IMR-90 (cell line): ENCODE data around the gene LRRC75A. TPM values are rescaled to one million over a fixed set of nuclear protein-coding genes. Genes with fewer than 3 reads are reported as not detected.

Experiments used
- ATAC-seq: fragments of 200-7000 bp; cut with Tn5 transposase; 2 replicates; pipeline ENCODE4 v1.9.1; 2020; ENCODE audit warnings: low read depth, mild to moderate bottlenecking, moderate library complexity
- BruUV-seq: library from RNA; stranded (reverse); fragments of 400-500 nt; replicated peaks from 2 replicates; lab custom pipeline; 2021; lab: Mats Ljungman, UMichigan
- CTCF ChIA-PET: fragments of 300-600 bp; formaldehyde crosslinking; extraction: SDS; loops from one replicate; lab custom pipeline; 2021; ENCODE audit warnings: antibody characterized with exemption; lab: Yijun Ruan, JAX
- POLR2A ChIA-PET: fragments of 300-600 bp; sonication (Branson Sonifier 250); formaldehyde crosslinking; loops from one replicate; lab custom pipeline; 2022; ENCODE audit warnings: antibody characterized with exemption; ENCODE audit not compliant: unreplicated experiment; lab: Charles Lee
- DNase-seq: peaks from one replicate; pipeline ENCODE4 v3.0.0; 2013
- H2AFZ ChIP-seq: replicated peaks from 2 replicates; pipeline ENCODE3; 2013; ENCODE audit warnings: low read length, mild to moderate bottlenecking; ENCODE audit not compliant: poor library complexity
- H2AK5ac ChIP-seq: 2 replicates; pipeline ENCODE4 v1.6.1; 2013; ENCODE audit warnings: low read depth, low read length, inconsistent platforms
- H2AK9ac ChIP-seq: replicated peaks from 2 replicates; pipeline ENCODE3; 2013; ENCODE audit warnings: mild to moderate bottlenecking, low read depth, low read length, moderate library complexity; ENCODE audit not compliant: poor library complexity
- H2BK120ac ChIP-seq: 2 replicates; pipeline ENCODE4 v1.6.1; 2013; ENCODE audit warnings: low read depth, low read length, inconsistent platforms
- H2BK15ac ChIP-seq: 3 replicates; pipeline ENCODE4 v1.6.1; 2013; ENCODE audit warnings: low read depth, low read length, inconsistent platforms
- H2BK20ac ChIP-seq: 2 replicates; pipeline ENCODE4 v1.6.1; 2013; ENCODE audit warnings: low read depth, mild to moderate bottlenecking, inconsistent platforms, low read length, moderate library complexity
- H2BK5ac ChIP-seq: 2 replicates; pipeline ENCODE4 v1.6.1; 2013; ENCODE audit warnings: mild to moderate bottlenecking, low read depth, low read length, inconsistent platforms; ENCODE audit not compliant: poor library complexity, severe bottlenecking
- H3K14ac ChIP-seq: replicated peaks from 2 replicates; pipeline ENCODE4 v1.6.1; 2013; ENCODE audit warnings: low read depth, low read length, inconsistent platforms
- H3K18ac ChIP-seq: 2 replicates; pipeline ENCODE4 v1.6.1; 2013; ENCODE audit warnings: low read depth, low read length, control low read depth
- H3K23ac ChIP-seq: 2 replicates; pipeline ENCODE4 v1.6.1; 2013; ENCODE audit warnings: low read depth, low read length, inconsistent platforms
- H3K27ac ChIP-seq: 2 replicates; pipeline ENCODE4 v1.5.1; 2013; ENCODE audit warnings: mild to moderate bottlenecking, control low read depth, low read length; ENCODE audit not compliant: insufficient read depth
- H3K27me3 ChIP-seq: 2 replicates; pipeline ENCODE4 v1.6.1; 2013; ENCODE audit warnings: low read length; ENCODE audit not compliant: control insufficient read depth, insufficient read depth
- H3K36me3 ChIP-seq: 2 replicates; pipeline ENCODE4 v1.6.1; 2013; ENCODE audit warnings: low read length, mixed read lengths; ENCODE audit not compliant: control insufficient read depth, insufficient read depth
- H3K4ac ChIP-seq: 2 replicates; pipeline ENCODE4 v1.6.1; 2013; ENCODE audit warnings: low read depth, low read length, inconsistent platforms
- H3K4me1 ChIP-seq: 2 replicates; pipeline ENCODE4 v1.6.1; 2013; ENCODE audit warnings: low read length, mixed read lengths; ENCODE audit not compliant: control insufficient read depth, insufficient read depth
- H3K4me2 ChIP-seq: 2 replicates; pipeline ENCODE4 v1.6.1; 2013; ENCODE audit warnings: low read depth, mild to moderate bottlenecking, control low read depth, low read length, moderate library complexity
- H3K4me3 ChIP-seq: 2 replicates; pipeline ENCODE4 v1.5.1; 2013; ENCODE audit warnings: low read depth, mild to moderate bottlenecking, control low read depth, low read length, moderate library complexity; ENCODE audit not compliant: insufficient read depth
- H3K56ac ChIP-seq: 2 replicates; pipeline ENCODE4 v1.6.1; 2013; ENCODE audit warnings: low read length, inconsistent platforms; ENCODE audit not compliant: insufficient read depth; ENCODE audit errors: extremely low read depth
- H3K79me1 ChIP-seq, 2 experiments: 2 replicates each; pipeline ENCODE4 v1.6.1; 2013; ENCODE audit warnings: low read length in 2 of 2, inconsistent platforms in 1 of 2, low read depth in 1 of 2
- H3K9ac ChIP-seq: 2 replicates; pipeline ENCODE4 v1.6.1; 2013; ENCODE audit warnings: low read depth, low read length, control low read depth
- H3K9me1 ChIP-seq: 2 replicates; pipeline ENCODE4 v1.6.1; 2013; ENCODE audit warnings: low read length, inconsistent platforms; ENCODE audit not compliant: insufficient read depth
- H3K9me3 ChIP-seq: 2 replicates; pipeline ENCODE4 v1.6.1; 2013; ENCODE audit warnings: low read length; ENCODE audit not compliant: control insufficient read depth, insufficient read depth
- H4K20me1 ChIP-seq: 2 replicates; pipeline ENCODE4 v1.6.1; 2013; ENCODE audit warnings: low read length, inconsistent platforms; ENCODE audit not compliant: insufficient read depth
- H4K5ac ChIP-seq: 2 replicates; pipeline ENCODE4 v1.6.1; 2013; ENCODE audit warnings: mild to moderate bottlenecking, low read depth, low read length, control low read depth
- H4K8ac ChIP-seq, 2 experiments: 2 replicates each; pipeline ENCODE4 v1.6.1; 2013; ENCODE audit warnings: low read depth in 2 of 2, low read length in 2 of 2, control low read depth in 1 of 2, inconsistent platforms in 1 of 2
- H4K91ac ChIP-seq: 2 replicates; pipeline ENCODE4 v1.6.1; 2013; ENCODE audit warnings: low read depth, low read length, inconsistent platforms; ENCODE audit not compliant: insufficient read depth
- BHLHE40 ChIP-seq: fragments of 150-350 bp; IDR thresholded peaks from 2 replicates; pipeline ENCODE4 v1.6.1; 2016; ENCODE audit warnings: mild to moderate bottlenecking, low read depth, low read length
- CEBPB ChIP-seq: IDR thresholded peaks from 2 replicates; pipeline ENCODE4 v1.6.1; 2012; ENCODE audit warnings: low read depth, low read length, improper control_type of control experiment
- CTCF ChIP-seq: conservative IDR thresholded peaks from 2 replicates; pipeline ENCODE4 v1.5.1; 2012; ENCODE audit warnings: mild to moderate bottlenecking, low read depth, low read length, improper control_type of control experiment
- ELK1 ChIP-seq: fragments of 150-350 bp; IDR thresholded peaks from 2 replicates; pipeline ENCODE4 v1.6.1; 2016; ENCODE audit warnings: low read depth, mild to moderate bottlenecking, low read length, moderate library complexity, borderline replicate concordance
- RAD21 ChIP-seq: IDR thresholded peaks from 2 replicates; pipeline ENCODE4 v1.6.1; 2012; ENCODE audit warnings: low read length, improper control_type of control experiment
- RCOR1 ChIP-seq: IDR thresholded peaks from 2 replicates; pipeline ENCODE4 v1.6.1; 2012; ENCODE audit warnings: mild to moderate bottlenecking, low read length, improper control_type of control experiment; ENCODE audit not compliant: insufficient replicate concordance
- RFX5 ChIP-seq: IDR thresholded peaks from 2 replicates; pipeline ENCODE4 v1.8.0; 2012; ENCODE audit warnings: low read depth, mild to moderate bottlenecking, low read length, moderate library complexity
- SMC3 ChIP-seq: fragments of 150-350 bp; IDR thresholded peaks from 2 replicates; pipeline ENCODE4 v1.6.1; 2016; ENCODE audit warnings: low read depth, mild to moderate bottlenecking, antibody characterized with exemption, low read length, moderate library complexity
- USF2 ChIP-seq: fragments of 150-350 bp; IDR thresholded peaks from 2 replicates; pipeline ENCODE4 v1.6.1; 2017; ENCODE audit warnings: mild to moderate bottlenecking, antibody characterized with exemption, low read length, low read depth
- WGBS, 2 experiments: methylation state at CpG; one replicate each; pipeline versions ENCODE4 v1.1.5 to v1.1.7; 2013; ENCODE audit warnings: missing lambda C conversion rate in 2 of 2; ENCODE audit not compliant: insufficient read length in 1 of 2; ENCODE audit errors: extremely low coverage in 2 of 2; 5-methylcytosine and 5-hydroxymethylcytosine counted together
- dilution Hi-C: fragments of 300-500 bp; cut with HindIII; formaldehyde crosslinking; loops from one replicate; pipeline ENCODE4 v1.14.3; 2018; ENCODE audit warnings: low sequenced_read_pairs; ENCODE audit not compliant: unreplicated experiment
- in situ Hi-C: fragments of 300-500 bp; cut with MboI; formaldehyde crosslinking; loops from 3 replicates; pipeline ENCODE4 v1.14.3; 2019; ENCODE audit warnings: low sequenced_read_pairs, inconsistent platforms, mixed read lengths
- intact Hi-C: fragments of 100-400 bp; cut with micrococcal nuclease; formaldehyde crosslinking; loops from 2 replicates; pipeline ENCODE4 v1.10.0; 2022
- polyA plus RNA-seq, 3 experiments: library from polyadenylated mRNA; depleted of rRNA; stranded (reverse); fragments of >200 nt; gene quantifications; 2 replicates each; pipeline ENCODE4 v1.2.3, GENCODE V29; 2012; ENCODE audit warnings: low replicate concordance in 1 of 3
- total RNA-seq: library from RNA; depleted of rRNA; stranded (reverse); fragments of >200 nt; gene quantifications from 2 replicates; pipeline ENCODE4 v1.2.3, GENCODE V29; 2012

LRRC75A gene
- total and polyA plus RNA-seq, 2 of the 4 experiments (the other 2 are of a cell fraction): 0.72 to 1.0 TPM

GRCh38 chr17:16425698-16426659 lies 66.0 kb downstream of the LRRC75A start:
- POLR2A ChIA-PET: no interaction called here

More at GRCh38 chr17:16425698-16426659, 66.0 kb downstream of the LRRC75A start:
- Histone ChIP-seq H3K56ac (no peak overlapping the region; the same call in 1 of the 2 replicates), H3K36me3 (peaks cover 14% of the 10 kb centered on the region; the same call in 1 of the 2 replicates), H2AFZ (no peak overlapping the region), H3K9me3 (no peaks in the 10 kb centered on the region), H3K9ac (no peak overlapping the region), H3K4me1 (peaks cover 6% of the 10 kb centered on the region), H3K4me3 (no peak overlapping the region), H4K20me1 (no peaks in the 10 kb centered on the region; the same call in 1 of the 2 replicates), H3K79me1 (peaks cover 0 to 41% of the 10 kb centered on the region in 2 experiments; a peak in 2 of 4 replicates), H3K27ac (no peak overlapping the region), H3K18ac (no peak overlapping the region), H3K9me1 (peaks cover 7% of the 10 kb centered on the region; the same call in 1 of the 2 replicates), H2BK15ac (no peak overlapping the region), H2AK5ac (no peak overlapping the region), H2BK120ac (no peak overlapping the region), H2AK9ac (peak overlapping the region; percentile 50), H4K91ac (no peak overlapping the region), H3K27me3 (no peaks in the 10 kb centered on the region), H4K5ac (no peak overlapping the region), H3K23ac (no peak overlapping the region), H2BK20ac (no peak overlapping the region), H3K4me2 (no peak overlapping the region), H3K4ac (no peak overlapping the region), H2BK5ac (no peak overlapping the region), H3K14ac (no peak overlapping the region), H4K8ac (no peak overlapping the region)
- in situ Hi-C loops: no loop called here
- dilution Hi-C loops: no loop called here
- WGBS, 2 experiments: 73% methylated on average over 6 of the region's 20 CpGs; no CpG with 5 or more reads in 1 of the 2 experiments
- CTCF ChIA-PET: no interaction called here
- no TSS peak for BruUV-seq
- no peak for TF ChIP-seq RAD21
- TF ChIP-seq RCOR1: no peak
- TF ChIP-seq USF2: no peak
- no peak for TF ChIP-seq BHLHE40
- no peak for TF ChIP-seq RFX5
- TF ChIP-seq CTCF: no peak
- TF ChIP-seq ELK1: no peak
- TF ChIP-seq SMC3: no peak
- no peak for TF ChIP-seq CEBPB
- intact Hi-C loops: no loop called here
- DNase-seq (no peak), ATAC-seq (no peak)
